ENCODE measurements around the gene ASAH2. TPM values are rescaled to one million over a fixed set of nuclear protein-coding genes. Genes with fewer than 3 reads are reported as not detected.

The ASAH2 gene
- total and polyA plus RNA-seq, 2 of the 13 experiments (the other 11 are each of a cell fraction or from before 2014, with no cell fraction given), result 16.0 to 17.9 TPM

GRCh38 chr10:50250096-50250854 is 1.0 kb downstream of the ASAH2 start (continued):
- TF ChIP-seq LRRFIP1 (CRISPR knock-in tag; conservative IDR thresholded peaks at IDR 0.05), result no peak
- TF ChIP-seq ZNF414 (CRISPR knock-in tag; IDR thresholded peaks at IDR 0.05), result no peak
- no peak for TF ChIP-seq MIER2 (CRISPR knock-in tag; IDR thresholded peaks at IDR 0.05)
- no peak for TF ChIP-seq ZNF572 (CRISPR knock-in tag; IDR thresholded peaks at IDR 0.05)
- no peak for TF ChIP-seq TRIM24 (CRISPR knock-in tag; IDR thresholded peaks at IDR 0.05)
- TF ChIP-seq, protein P1, sequence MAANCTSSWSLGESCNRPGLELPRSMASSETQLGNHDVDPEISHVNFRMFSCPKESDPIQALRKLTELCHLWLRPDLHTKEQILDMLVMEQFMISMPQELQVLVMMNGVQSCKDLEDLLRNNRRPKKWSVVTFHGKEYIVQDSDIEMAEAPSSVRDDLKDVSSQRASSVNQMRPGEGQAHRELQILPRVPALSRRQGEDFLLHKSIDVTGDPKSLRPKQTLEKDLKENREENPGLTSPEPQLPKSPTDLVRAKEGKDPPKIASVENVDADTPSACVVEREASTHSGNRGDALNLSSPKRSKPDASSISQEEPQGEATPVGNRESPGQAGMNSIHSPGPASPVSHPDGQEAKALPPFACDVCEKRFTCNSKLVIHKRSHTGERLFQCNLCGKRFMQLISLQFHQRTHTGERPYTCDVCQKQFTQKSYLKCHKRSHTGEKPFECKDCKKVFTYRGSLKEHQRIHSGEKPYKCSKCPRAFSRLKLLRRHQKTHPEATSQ (CRISPR knock-in tag; IDR thresholded peaks at IDR 0.05; ENCODE audit: borderline replicate concordance), result no peak
- TF ChIP-seq ESRRA (CRISPR knock-in tag; IDR thresholded peaks at IDR 0.05; ENCODE audit: low read depth), result no peak
- TF ChIP-seq ZBTB3 (CRISPR knock-in tag; IDR thresholded peaks at IDR 0.05; ENCODE audit: borderline replicate concordance, low read depth), result no peak
- TF ChIP-seq ZNF850 (CRISPR knock-in tag; conservative IDR thresholded peaks at IDR 0.05), result no peak
- TF ChIP-seq LCORL (IDR thresholded peaks at IDR 0.05), result no peak
- TF ChIP-seq LCORL (CRISPR knock-in tag; IDR thresholded peaks at IDR 0.05), result peak; percentile 75; the same call in 1 of the 2 replicates
- peak; percentile 72 for TF ChIP-seq BCL6 (CRISPR knock-in tag; IDR thresholded peaks at IDR 0.05)
- no peak for TF ChIP-seq ARID2 (CRISPR knock-in tag; IDR thresholded peaks at IDR 0.05; ENCODE audit: borderline replicate concordance)
- TF ChIP-seq PRMT3 (CRISPR knock-in tag; IDR thresholded peaks at IDR 0.05; ENCODE audit: borderline replicate concordance, low read depth), result no peak
- no peak for TF ChIP-seq HNRNPLL (IDR thresholded peaks at IDR 0.05; ENCODE audit: low read depth, low read length, poor library complexity, severe bottlenecking)
- no peak for TF ChIP-seq ATF4 (CRISPR knock-in tag; IDR thresholded peaks at IDR 0.05)
- no peak for TF ChIP-seq ZBTB42 (CRISPR knock-in tag; IDR thresholded peaks at IDR 0.05)
- TF ChIP-seq RFX1 (IDR thresholded peaks at IDR 0.05), result no peak
- peak; percentile 41; the same call in 1 of the 2 replicates for TF ChIP-seq THRA (CRISPR knock-in tag; IDR thresholded peaks at IDR 0.05; ENCODE audit: borderline replicate concordance)
- peak; percentile 39; the same call in 1 of the 2 replicates for TF ChIP-seq ZFY (CRISPR knock-in tag; IDR thresholded peaks at IDR 0.05)
- no peak for TF ChIP-seq MBNL3 (CRISPR knock-in tag; conservative IDR thresholded peaks at IDR 0.05)
- no peak for TF ChIP-seq ZNF256 (CRISPR knock-in tag; conservative IDR thresholded peaks at IDR 0.05)
- no peak for TF ChIP-seq KDM3A (CRISPR knock-in tag; IDR thresholded peaks at IDR 0.05; ENCODE audit: low read depth)
- TF ChIP-seq ZNF713 (CRISPR knock-in tag; IDR thresholded peaks at IDR 0.05), result no peak

Measured in HepG2 (cell line).